K562 (cell line): Measurements from ENCODE around the gene SLC26A11. TPM values are rescaled to one million over a fixed set of nuclear protein-coding genes. Genes with fewer than 3 reads are reported as not detected.

Source experiments
- polyA plus RNA-seq, 8 experiments: library from polyadenylated mRNA; depleted of rRNA in 4 of 8; stranded (reverse) in 5 of 8; unstranded in 3 of 8; fragments of >200 nt; fragmentation: Nextera tagmentation in 2 of 8; fragmentation: Illumina TruSeq in 1 of 8; extraction: Ambion mirVana in 2 of 8; extraction: Trizol in 1 of 8; gene quantifications; 2 replicates each; pipeline versions ENCODE4 v1.2.1 to v1.2.3, GENCODE V29; 2011 to 2014; ENCODE audit warnings: inconsistent platforms in 1 of 8, missing spikeins in 1 of 8
- total RNA-seq, 7 experiments: library from RNA; depleted of rRNA in 6 of 7; stranded (reverse); fragments of >200 nt in 6 of 7; fragmentation: Illumina TruSeq in 2 of 7; extraction: Trizol in 2 of 7; gene quantifications; 2 replicates each; pipeline versions ENCODE4 v1.2.1 to v1.2.3, GENCODE V29; 2011 to 2021; ENCODE audit warnings: low replicate concordance in 1 of 7

The SLC26A11 gene
- total and polyA plus RNA-seq, 9 of the 15 experiments (the other 6 are each of a cell fraction or from before 2014, with no cell fraction given), result 0.06 to 3.1 (median 1.2) TPM; not detected in 1

Other genes starting within 250 kb of the SLC26A11 start
Only the 7 nearest of the 8 such genes appear.
- gene TBC1D16, start 184.6 kb upstream of the SLC26A11 start, total RNA-seq (2014; rRNA removed), result 0.45 TPM in 1 of 2 replicates, not detected in the other
- gene TBC1D16, start 184.6 kb upstream of the SLC26A11 start, total RNA-seq (2014; rRNA removed; fragmentation: Illumina TruSeq; extraction: Trizol), result 0.04 TPM in 1 of 2 replicates, not detected in the other
- gene TBC1D16, start 184.6 kb upstream of the SLC26A11 start, total RNA-seq (2015; rRNA removed; fragmentation: Illumina TruSeq; extraction: Trizol), result 0.04 TPM in 2 replicates
- gene TBC1D16, start 184.6 kb upstream of the SLC26A11 start, total RNA-seq (2021), result 0.20 TPM in 2 replicates
- gene TBC1D16, start 184.6 kb upstream of the SLC26A11 start, polyA plus RNA-seq (2011; rRNA removed), result 0.08 and 0.10 TPM in 2 replicates
- 0.01 and 0.11 TPM in 2 replicates for gene TBC1D16, start 184.6 kb upstream of the SLC26A11 start, polyA plus RNA-seq (2014; fragmentation: Illumina TruSeq; extraction: Trizol)
- gene TBC1D16, start 184.6 kb upstream of the SLC26A11 start, polyA plus RNA-seq (2014; fragmentation: Nextera tagmentation; extraction: Ambion mirVana), result under 1 TPM; 0.01 TPM
- 0.01 and 0.03 TPM in 2 replicates for gene TBC1D16, start 184.6 kb upstream of the SLC26A11 start, polyA plus RNA-seq (2014; rRNA removed)
- not detected in 2 replicates for gene CCDC40, start 183.8 kb upstream of the SLC26A11 start, total RNA-seq (2014; rRNA removed)
- gene CCDC40, start 183.8 kb upstream of the SLC26A11 start, total RNA-seq (2014; rRNA removed; fragmentation: Illumina TruSeq; extraction: Trizol), result not detected in 2 replicates
- not detected in 2 replicates for gene CCDC40, start 183.8 kb upstream of the SLC26A11 start, total RNA-seq (2015; rRNA removed; fragmentation: Illumina TruSeq; extraction: Trizol)
- gene CCDC40, start 183.8 kb upstream of the SLC26A11 start, total RNA-seq (2021), result 0.33 TPM in 1 of 2 replicates, not detected in the other
- gene CCDC40, start 183.8 kb upstream of the SLC26A11 start, polyA plus RNA-seq (2011; rRNA removed), result 0.07 TPM in 1 of 2 replicates, not detected in the other
- gene CCDC40, start 183.8 kb upstream of the SLC26A11 start, polyA plus RNA-seq (2014; fragmentation: Illumina TruSeq; extraction: Trizol), result not detected in 2 replicates
- not detected for gene CCDC40, start 183.8 kb upstream of the SLC26A11 start, polyA plus RNA-seq (2014; fragmentation: Nextera tagmentation; extraction: Ambion mirVana)
- gene CCDC40, start 183.8 kb upstream of the SLC26A11 start, polyA plus RNA-seq (2014; rRNA removed), result not detected in 2 replicates
- gene GAA, start 118.8 kb upstream of the SLC26A11 start, total RNA-seq (2014; rRNA removed), result 6.1 and 6.4 TPM in 2 replicates
- gene GAA, start 118.8 kb upstream of the SLC26A11 start, total RNA-seq (2014; rRNA removed; fragmentation: Illumina TruSeq; extraction: Trizol), result 1.1 and 1.2 TPM in 2 replicates
- 1.0 and 1.5 TPM in 2 replicates for gene GAA, start 118.8 kb upstream of the SLC26A11 start, total RNA-seq (2015; rRNA removed; fragmentation: Illumina TruSeq; extraction: Trizol)
- 3.8 and 4.0 TPM in 2 replicates for gene GAA, start 118.8 kb upstream of the SLC26A11 start, total RNA-seq (2021)
- 1.7 and 2.6 TPM in 2 replicates for gene GAA, start 118.8 kb upstream of the SLC26A11 start, polyA plus RNA-seq (2011; rRNA removed)
- gene GAA, start 118.8 kb upstream of the SLC26A11 start, polyA plus RNA-seq (2014; fragmentation: Illumina TruSeq; extraction: Trizol), result 1.9 TPM in 2 replicates
- under 1 TPM; 0.15 to 0.87 TPM for gene GAA, start 118.8 kb upstream of the SLC26A11 start, polyA plus RNA-seq (2014; fragmentation: Nextera tagmentation; extraction: Ambion mirVana)
- gene GAA, start 118.8 kb upstream of the SLC26A11 start, polyA plus RNA-seq (2014; rRNA removed), result 5.8 and 6.0 TPM in 2 replicates
- gene EIF4A3, start 73.3 kb upstream of the SLC26A11 start, total RNA-seq (2014; rRNA removed), result 121 and 124 TPM in 2 replicates
- gene EIF4A3, start 73.3 kb upstream of the SLC26A11 start, total RNA-seq (2014; rRNA removed; fragmentation: Illumina TruSeq; extraction: Trizol), result 147 and 157 TPM in 2 replicates
- 126 and 130 TPM in 2 replicates for gene EIF4A3, start 73.3 kb upstream of the SLC26A11 start, total RNA-seq (2015; rRNA removed; fragmentation: Illumina TruSeq; extraction: Trizol)
- gene EIF4A3, start 73.3 kb upstream of the SLC26A11 start, total RNA-seq (2021), result 133 and 139 TPM in 2 replicates
- gene EIF4A3, start 73.3 kb upstream of the SLC26A11 start, polyA plus RNA-seq (2011; rRNA removed), result 128 and 171 TPM in 2 replicates
- 127 and 131 TPM in 2 replicates for gene EIF4A3, start 73.3 kb upstream of the SLC26A11 start, polyA plus RNA-seq (2014; fragmentation: Illumina TruSeq; extraction: Trizol)
- 10 to 100 TPM; 62.7 to 67.0 TPM for gene EIF4A3, start 73.3 kb upstream of the SLC26A11 start, polyA plus RNA-seq (2014; fragmentation: Nextera tagmentation; extraction: Ambion mirVana)
- 103 and 134 TPM in 2 replicates for gene EIF4A3, start 73.3 kb upstream of the SLC26A11 start, polyA plus RNA-seq (2014; rRNA removed)
- not detected in 2 replicates for gene CARD14, start 50.4 kb upstream of the SLC26A11 start, total RNA-seq (2014; rRNA removed)
- gene CARD14, start 50.4 kb upstream of the SLC26A11 start, total RNA-seq (2014; rRNA removed; fragmentation: Illumina TruSeq; extraction: Trizol), result not detected in 2 replicates
- not detected in 2 replicates for gene CARD14, start 50.4 kb upstream of the SLC26A11 start, total RNA-seq (2015; rRNA removed; fragmentation: Illumina TruSeq; extraction: Trizol)
- not detected in 2 replicates for gene CARD14, start 50.4 kb upstream of the SLC26A11 start, total RNA-seq (2021)
- not detected in 2 replicates for gene CARD14, start 50.4 kb upstream of the SLC26A11 start, polyA plus RNA-seq (2011; rRNA removed)
- not detected in 2 replicates for gene CARD14, start 50.4 kb upstream of the SLC26A11 start, polyA plus RNA-seq (2014; fragmentation: Illumina TruSeq; extraction: Trizol)
- gene CARD14, start 50.4 kb upstream of the SLC26A11 start, polyA plus RNA-seq (2014; fragmentation: Nextera tagmentation; extraction: Ambion mirVana), result not detected
- not detected in 2 replicates for gene CARD14, start 50.4 kb upstream of the SLC26A11 start, polyA plus RNA-seq (2014; rRNA removed)
- gene SGSH, start 94 bp upstream of the SLC26A11 start, total RNA-seq (2014; rRNA removed), result 5.1 and 7.3 TPM in 2 replicates
- gene SGSH, start 94 bp upstream of the SLC26A11 start, total RNA-seq (2014; rRNA removed; fragmentation: Illumina TruSeq; extraction: Trizol), result 2.5 and 2.6 TPM in 2 replicates
- gene SGSH, start 94 bp upstream of the SLC26A11 start, total RNA-seq (2015; rRNA removed; fragmentation: Illumina TruSeq; extraction: Trizol), result 4.6 and 4.9 TPM in 2 replicates
- gene SGSH, start 94 bp upstream of the SLC26A11 start, total RNA-seq (2021), result 11.8 and 15.7 TPM in 2 replicates
- 2.5 and 4.8 TPM in 2 replicates for gene SGSH, start 94 bp upstream of the SLC26A11 start, polyA plus RNA-seq (2011; rRNA removed)
- 6.3 and 11.2 TPM in 2 replicates for gene SGSH, start 94 bp upstream of the SLC26A11 start, polyA plus RNA-seq (2014; fragmentation: Illumina TruSeq; extraction: Trizol)
- under 1 TPM; 0.25 to 0.31 TPM for gene SGSH, start 94 bp upstream of the SLC26A11 start, polyA plus RNA-seq (2014; fragmentation: Nextera tagmentation; extraction: Ambion mirVana)
- 8.2 and 9.8 TPM in 2 replicates for gene SGSH, start 94 bp upstream of the SLC26A11 start, polyA plus RNA-seq (2014; rRNA removed)
- gene RNF213, start 40.4 kb downstream of the SLC26A11 start, total RNA-seq (2014; rRNA removed), result 13.2 and 17.1 TPM in 2 replicates
- gene RNF213, start 40.4 kb downstream of the SLC26A11 start, total RNA-seq (2014; rRNA removed; fragmentation: Illumina TruSeq; extraction: Trizol), result 19.8 and 20.9 TPM in 2 replicates
- 17.8 and 17.9 TPM in 2 replicates for gene RNF213, start 40.4 kb downstream of the SLC26A11 start, total RNA-seq (2015; rRNA removed; fragmentation: Illumina TruSeq; extraction: Trizol)
- gene RNF213, start 40.4 kb downstream of the SLC26A11 start, total RNA-seq (2021), result 33.6 and 34.3 TPM in 2 replicates
- 26.7 and 36.2 TPM in 2 replicates for gene RNF213, start 40.4 kb downstream of the SLC26A11 start, polyA plus RNA-seq (2011; rRNA removed)
- gene RNF213, start 40.4 kb downstream of the SLC26A11 start, polyA plus RNA-seq (2014; fragmentation: Illumina TruSeq; extraction: Trizol), result 24.2 and 26.9 TPM in 2 replicates
- gene RNF213, start 40.4 kb downstream of the SLC26A11 start, polyA plus RNA-seq (2014; fragmentation: Nextera tagmentation; extraction: Ambion mirVana), result 1 to 10 TPM; 5.3 to 7.1 TPM
- 15.9 and 20.1 TPM in 2 replicates for gene RNF213, start 40.4 kb downstream of the SLC26A11 start, polyA plus RNA-seq (2014; rRNA removed)